ENCODE results near the gene INSR.
"Not testable (repeated sequence)": the region's sequence is repeated elsewhere in the genome, so short reads cannot be mapped to it uniquely, and the experiment has no call there.

Gene INSR

DNA sequence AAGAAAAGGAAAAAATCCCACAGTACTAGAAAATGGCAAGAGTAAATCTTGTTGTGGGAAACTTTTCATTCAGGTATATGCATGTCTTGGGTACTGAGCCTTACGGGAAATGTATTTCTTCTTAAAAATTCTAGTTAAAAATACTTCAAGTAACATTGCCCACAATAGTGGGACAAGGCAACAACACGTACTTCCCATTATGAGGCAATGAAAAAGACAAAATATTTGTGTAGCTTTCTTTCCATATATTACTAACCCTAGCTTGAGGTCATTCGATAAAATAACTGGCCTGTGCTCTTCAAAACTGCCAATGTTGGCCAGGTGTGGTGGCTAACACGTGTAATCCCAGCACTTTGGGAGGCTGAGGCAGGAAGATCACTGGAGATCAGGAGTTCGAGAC is 99.2 kb downstream of the INSR start:
- DNase-seq (ENCODE audit: low spot score), result no peak

DNA sequence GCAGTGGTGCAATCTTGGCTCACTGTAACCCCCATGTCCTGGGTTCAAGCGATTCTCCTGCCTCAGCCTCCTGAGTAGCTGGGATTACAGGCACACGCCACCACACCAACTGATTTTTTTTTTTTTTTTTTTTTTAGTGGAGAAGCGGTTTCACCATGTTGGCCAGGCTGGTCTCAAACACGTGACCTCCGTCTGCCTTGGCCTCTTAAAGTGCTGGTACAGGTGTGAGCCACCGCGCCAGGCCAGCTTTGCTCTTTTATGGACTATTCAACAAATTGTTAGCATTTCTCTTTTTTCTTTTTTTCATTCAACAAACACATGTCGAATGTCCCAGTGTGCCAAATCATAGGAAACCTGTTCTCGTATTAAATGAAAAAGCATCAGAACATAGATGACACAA is 99.6 kb downstream of the INSR start:
- no peak for DNase-seq (ENCODE audit: low spot score)

DNA sequence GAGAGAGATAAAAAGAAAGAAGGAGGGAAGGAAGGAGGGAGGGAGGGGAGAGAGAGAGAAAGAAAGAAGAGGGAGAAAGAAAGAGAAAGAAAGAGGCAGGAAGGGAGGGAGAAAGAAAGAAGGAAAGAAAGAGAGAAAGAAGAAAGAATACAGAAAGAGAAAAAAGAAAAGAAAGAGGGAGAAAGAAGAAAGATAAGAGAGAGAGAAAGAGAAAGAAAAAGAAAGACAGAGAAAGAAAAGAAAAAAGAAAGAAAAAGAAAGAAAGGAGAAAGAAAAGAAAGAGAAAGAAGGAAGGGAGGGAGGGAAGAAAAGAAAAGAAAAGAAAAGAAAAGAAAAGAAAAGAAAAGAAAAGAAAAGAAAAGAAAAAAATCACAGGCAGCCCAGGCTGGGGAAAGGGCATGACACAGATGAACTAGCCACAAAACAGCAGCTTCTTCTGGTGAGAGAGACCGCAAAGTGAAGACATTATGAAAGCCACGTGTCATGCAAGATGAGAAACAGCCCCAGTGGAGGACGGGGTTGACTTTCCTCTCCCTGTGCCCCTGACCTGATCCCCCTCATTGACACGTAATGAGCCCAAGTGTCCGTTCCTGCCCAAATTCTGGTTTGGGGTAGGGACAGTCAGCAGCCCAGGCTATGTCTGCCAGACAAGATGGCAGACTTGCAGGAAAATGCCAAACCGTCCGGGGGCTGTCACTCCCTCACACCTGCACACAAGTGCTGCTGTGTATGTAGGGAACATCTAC is 102.1 kb downstream of the INSR start:
- DNase-seq (ENCODE audit: low spot score), result no peak

DNA sequence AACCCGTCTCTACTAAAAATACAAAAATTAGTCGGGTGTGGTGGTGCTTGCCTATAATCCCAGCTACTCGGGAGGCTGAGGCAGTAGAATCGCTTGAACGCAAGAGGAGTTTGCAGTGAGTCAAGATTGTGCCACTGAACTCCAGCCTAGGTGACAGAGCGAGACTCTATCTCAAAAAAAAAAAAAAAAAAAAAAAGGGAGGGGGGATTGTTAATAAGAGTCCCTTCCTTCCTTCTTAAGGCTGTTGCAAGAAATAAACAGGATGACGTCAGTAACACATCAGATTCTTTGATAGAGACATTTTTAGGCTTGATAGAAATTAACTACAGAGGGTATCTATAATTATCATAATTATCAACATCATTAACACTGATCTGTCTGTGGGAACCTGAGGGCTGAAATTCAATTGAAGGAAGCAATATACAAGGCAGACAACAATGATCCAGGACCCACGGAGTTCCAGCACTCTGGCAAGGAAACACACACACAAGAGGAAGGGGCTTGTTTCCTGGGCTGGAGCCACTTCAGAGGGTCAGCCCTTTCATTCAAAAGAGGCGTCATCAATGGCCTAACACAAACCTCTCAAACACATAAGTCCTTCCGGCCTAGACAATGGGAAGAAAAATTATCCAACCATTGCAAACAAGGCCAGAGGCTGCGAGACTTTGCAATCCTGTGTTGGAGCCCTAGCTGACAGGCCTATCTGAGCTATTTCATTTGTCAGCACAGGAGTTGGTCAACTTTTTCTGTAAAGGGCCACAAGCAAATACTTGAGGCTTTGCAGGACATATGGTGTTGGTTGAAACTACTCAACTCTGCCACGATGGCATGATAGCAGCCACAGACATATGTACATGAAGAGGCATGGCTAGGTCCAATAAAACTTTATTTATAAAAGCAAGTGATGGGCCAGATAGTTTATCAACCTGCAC is 105.2 kb downstream of the INSR start:
- DNase-seq (ENCODE audit: low spot score), result no peak

DNA sequence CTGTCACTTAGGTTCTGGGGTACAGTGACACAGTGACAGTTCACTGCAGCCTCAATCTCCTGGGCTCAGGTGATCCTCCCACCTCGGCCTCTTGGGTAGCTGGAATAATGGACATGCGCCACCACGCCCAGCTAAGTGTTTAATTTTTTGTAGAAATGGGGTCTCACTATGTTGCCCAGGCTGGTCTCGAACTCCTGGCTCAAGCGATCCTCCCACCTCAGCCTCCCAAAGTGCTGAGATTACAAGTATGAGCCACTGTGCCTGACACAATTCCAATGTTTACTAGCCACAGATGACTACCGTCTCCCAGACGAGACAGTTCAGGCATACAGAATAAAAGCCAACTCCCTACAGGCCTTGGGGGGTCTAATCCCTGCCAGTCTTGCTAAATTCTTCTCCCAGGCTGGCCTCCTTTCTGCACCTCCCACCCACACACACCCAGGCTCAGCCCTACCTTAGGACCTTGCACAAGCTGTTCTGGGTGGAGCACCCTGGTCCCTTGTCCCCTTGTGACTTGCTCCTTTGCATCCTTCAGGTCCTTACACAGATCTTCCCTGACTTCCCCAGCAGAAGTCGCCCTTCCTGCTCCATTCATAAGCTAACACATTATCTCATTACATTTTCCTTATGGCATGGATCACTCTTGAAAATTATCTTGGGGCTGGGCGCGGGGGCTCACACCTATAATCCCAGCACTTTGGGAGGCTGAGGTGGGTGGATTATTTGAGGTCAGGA is 106.4 kb downstream of the INSR start:
- no peak for DNase-seq (ENCODE audit: low spot score)

DNA sequence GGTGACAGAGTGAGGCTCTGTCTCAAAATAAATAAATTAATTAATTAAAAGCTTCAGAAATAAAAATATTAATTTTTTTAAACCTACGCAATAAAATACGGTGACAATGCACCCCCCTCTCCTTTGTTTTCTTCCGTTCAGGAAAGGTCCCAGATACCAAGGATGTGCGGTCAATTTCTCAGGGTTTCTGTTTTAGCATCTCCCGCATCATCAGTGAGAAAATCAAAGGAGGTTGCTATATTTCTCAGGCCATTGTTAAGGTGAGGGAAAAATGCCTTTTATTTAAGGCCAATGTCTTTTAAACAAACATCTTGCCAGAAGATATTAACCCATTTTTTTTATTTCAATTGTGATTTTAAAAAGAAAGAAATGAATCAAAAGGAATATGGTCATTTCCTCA is 111.7 kb downstream of the INSR start:
- DNase-seq (ENCODE audit: low spot score), result no peak

DNA sequence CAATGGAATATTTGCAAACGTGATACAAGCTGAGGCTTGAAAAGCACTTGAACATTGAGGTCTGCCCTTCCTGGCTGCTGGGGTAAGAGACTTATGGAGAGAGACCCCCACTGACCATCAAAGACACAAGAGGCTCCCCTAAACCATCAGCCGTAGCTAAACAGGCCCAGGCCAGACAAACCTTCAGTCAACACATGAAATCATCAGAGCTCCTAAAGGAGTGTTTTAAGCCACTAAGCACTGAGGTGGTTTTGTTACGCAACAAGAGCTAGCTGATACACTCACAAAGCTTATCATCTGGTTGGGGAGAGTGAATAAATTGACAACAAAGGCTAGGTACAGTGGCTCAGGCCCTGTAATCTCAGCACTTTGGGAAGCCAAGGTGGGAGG is 114.3 kb downstream of the INSR start:
- DNase-seq (ENCODE audit: low spot score), result no peak

DNA sequence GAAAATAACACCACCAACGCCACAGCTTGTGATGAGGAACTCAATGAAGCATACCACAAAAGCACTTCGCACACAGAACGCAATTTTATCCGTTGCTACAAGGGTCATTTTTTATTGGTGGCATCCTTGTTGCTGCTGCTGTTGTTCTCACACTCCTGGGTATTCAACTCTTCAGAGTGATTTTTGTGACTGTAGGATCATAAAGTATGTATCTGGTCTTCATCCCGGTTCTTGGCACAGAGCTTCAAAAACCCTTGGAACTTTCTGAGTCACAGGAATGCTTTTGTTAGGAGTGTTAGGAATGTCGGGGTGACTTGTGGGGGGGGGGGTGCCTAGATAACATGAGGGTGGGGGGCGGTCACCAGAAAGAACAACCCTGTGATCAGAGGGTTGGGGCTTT is 116.3 kb downstream of the INSR start:
- no peak for DNase-seq (ENCODE audit: low spot score)

DNA sequence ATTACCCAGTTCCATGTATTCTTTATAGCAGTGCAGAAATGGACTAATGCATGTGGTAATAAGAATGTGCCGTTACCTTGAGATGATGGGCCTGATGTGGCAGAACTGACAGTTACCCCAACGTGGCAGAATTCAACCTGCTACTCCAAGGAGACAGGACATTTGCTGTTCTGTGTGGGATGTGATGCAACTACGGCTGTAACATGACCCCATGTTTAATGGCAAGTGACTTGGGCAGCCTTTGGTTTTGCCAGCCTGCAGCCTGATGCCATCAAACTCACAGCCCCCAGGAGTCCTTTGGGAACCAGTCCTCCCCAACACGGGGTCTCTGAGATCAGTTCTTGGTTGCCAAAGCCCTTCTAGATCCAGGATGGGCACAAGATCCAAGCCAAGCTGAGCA is 117.4 kb downstream of the INSR start:
- DNase-seq (ENCODE audit: low spot score), result no peak

DNA sequence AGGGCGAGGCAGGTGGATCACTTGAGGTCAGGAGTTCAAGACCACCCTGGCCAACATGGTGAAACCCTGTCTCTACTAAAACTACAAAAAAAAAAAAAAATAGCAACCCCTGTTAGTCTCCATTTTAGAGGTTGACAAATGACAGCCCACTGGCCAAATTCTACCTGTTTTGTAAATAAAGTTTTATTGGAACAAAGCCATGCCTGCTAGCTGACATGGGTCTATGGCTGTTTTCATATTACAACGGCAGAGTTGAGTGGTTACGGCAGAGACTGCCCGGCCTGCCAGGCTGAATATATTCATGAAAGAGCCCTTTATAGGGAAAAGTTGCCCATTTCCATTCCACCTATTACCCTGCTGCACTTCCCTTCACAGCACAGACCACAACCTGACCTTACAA is 121.4 kb downstream of the INSR start:
- no peak for DNase-seq (ENCODE audit: low spot score)

DNA sequence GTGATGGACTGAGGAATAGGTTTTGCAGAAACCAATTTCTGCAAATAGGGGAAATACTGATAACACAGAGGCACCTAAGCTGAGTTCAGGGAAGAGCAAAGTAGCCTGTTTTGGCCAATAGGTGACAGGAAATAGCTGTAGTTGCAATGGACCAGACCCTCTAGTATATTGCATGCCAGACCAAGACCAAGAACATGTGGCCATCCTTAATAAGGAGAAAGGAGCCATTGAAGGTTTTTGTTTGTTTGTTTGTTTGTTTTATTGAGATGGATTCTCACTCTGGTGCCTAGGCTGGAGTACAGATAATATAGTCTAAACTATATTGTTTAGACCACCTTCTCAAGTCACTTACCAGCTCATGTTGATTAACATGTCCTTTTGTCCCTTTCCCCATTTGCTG is 123.2 kb downstream of the INSR start:
- no peak for DNase-seq (ENCODE audit: low spot score)

DNA sequence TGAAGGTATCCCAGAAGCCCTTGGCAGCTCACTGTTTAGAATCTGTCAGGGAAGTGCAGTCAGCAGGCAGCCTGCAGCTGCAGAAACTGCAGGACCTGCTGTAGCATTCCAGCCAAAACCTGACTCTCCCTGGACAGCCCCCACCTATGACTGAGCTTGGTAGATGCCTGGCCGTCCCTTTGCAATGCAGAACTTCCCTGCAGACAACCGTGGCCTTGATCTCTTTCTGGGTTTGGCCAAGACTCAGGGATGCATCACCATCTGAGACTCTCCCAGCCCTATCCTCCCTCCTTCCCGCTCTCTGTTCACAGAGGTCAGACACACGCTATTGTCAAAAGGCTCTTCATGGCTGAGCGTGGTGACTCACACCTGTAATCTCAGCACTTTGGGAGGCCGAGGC is 125.3 kb downstream of the INSR start:
- no peak for DNase-seq (ENCODE audit: low spot score)

DNA sequence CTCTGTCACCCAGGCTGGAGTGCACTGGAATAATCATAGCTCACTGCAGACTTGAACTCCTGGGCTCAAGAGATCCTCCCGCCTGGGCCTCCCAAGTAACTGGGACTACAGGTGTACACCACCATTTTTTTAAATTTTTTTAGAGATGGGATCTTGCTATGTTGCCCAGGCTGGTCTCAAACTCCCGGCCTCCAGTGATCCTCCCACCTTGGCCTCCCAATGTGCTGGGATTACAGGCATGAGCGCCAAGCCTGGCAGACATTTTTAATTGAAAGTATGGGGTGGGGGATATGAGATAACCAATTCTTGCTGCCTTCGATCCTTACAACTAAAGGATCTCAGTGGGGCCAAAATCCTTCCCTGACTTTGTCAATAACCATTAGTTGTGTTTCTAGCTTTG is 132.9 kb downstream of the INSR start:
- DNase-seq (ENCODE audit: low spot score), result no peak

DNA sequence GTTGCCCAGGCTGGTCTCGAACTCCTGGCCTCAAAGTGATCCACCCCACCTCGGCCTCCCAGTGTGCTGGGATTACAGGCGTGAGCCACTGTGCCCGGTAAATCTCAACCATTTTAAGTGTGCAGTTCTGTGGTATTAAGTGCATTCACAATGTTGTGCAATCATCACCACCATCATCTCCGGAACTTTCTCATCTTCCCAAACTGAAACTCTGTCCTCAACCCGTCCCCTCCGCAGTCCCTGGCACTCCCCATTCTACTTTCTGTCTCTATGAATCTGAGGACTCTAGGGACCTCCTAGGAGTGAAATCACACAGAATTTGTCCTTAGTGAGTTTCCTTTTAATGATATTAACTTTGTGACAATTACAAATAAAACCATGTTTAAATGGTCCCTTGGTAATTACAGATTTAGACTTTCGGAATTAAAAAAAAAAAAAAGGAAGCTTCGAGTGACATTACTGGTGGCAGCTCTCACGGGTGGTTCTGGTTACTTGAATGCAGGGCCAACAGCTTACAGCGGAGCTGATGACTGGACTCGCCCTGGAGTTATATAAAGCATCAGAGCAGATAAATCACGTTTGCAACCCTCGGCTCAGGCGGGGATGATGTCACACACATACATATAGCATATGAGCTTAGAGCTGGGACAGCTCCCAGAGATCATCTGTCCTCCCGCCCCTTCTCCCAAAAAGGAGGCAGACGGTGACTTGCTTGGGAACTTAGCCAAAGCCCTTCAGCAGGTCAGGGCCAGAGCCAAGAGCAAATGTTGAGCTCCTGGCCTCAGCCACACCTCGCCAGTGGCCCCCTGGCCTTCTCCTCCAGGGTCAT is 134.9 kb downstream of the INSR start:
- no peak for DNase-seq (ENCODE audit: low spot score)

DNA sequence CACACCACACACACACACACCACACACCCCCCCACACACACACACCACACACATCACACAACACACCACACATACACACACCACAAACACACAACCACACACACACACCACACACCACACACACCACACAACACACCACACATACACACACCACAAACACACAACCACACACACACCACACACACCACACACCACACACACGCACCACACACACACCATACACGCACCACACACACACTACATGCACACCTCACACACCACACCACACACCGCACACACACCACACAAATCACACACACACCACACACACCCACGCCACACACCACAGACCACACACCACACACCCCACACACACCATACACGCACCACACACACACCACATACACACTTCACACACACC is 141.2 kb downstream of the INSR start:
- no peak for DNase-seq (ENCODE audit: low spot score)

DNA sequence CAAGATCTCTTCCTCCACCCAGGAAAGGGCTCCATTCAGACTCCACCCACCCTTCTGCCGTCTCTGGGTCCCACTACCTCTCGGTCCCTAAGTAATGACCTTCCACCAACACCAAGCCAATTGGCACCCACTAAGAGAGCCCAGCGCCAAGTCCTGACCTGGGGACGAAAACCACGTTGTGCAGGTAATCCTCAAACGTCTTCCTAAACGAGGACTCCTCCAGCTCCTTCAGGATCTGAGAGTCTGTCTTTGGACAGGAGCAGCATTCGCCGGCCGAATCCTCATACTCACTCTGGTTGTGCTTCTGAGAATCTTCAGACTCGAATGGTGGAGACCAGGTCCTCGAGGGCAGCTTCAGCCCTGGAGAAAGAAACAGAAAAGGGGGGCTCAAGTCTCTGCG is 141.6 kb downstream of the INSR start:
- DNase-seq (ENCODE audit: low spot score), result no peak

DNA sequence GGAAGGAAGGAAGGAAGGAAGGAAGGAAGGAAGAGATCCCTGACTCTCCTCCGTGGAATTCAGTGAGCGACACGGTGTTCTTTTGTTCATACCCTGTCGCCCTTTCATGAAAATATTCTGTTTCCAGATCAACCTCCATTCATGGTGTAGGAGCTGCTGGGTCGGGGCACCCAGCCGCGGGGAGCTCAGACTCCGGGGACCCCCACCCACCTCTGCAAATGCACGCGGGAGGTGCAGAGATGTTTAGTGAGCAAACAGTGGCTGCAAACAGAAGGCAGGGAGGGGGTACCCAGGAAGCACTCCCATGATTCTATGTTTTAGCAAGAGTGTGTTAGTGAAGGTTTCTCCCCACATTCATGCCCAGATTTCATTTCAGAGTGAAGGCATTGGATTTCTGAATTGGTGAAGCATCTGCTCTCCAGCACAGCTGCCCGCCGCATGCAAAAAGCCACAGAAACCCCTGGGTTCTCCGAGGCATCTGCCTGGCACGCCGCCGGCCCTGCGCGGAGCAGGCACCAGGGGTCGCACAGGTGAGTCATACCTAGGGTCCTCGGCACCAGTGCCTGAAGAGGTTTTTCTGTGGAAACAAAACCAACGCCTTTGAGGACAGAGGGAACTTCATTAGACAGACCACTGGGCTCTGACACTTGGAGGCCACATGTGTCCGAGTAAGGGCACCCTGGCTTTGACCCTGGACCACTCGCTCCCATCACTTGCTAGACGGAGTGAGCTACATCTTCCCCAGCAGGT is 144.1 kb downstream of the INSR start:
- DNase-seq (ENCODE audit: low spot score), result no peak

DNA sequence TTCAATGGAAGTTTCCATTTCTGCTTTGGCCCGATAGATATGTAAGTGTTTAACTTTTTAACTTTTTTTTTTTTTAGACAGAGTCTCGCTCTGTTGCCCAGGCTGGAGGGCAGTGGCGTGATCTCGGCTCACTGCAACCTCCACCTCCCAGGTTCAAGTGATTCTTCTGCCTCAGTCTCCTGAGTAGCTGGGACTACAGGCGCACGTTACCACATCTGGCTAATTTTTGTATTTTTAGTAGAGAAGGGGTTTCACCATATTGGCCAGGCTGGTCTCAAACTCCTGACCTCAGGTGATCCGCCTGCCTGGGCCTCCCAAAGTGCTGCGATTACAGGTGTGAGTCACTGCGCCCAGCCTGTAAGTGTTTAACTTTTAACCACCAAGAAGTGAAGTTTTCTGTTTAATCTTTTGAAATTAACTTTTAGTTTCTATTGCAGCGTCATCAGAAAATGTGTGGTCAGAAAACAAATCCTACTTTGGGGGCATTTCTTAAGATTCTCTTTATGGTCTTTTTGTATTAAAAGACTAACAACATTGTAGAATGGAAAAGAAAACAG is 147.0 kb downstream of the INSR start:
- DNase-seq (ENCODE audit: low spot score), result not testable (repeated sequence)

DNA sequence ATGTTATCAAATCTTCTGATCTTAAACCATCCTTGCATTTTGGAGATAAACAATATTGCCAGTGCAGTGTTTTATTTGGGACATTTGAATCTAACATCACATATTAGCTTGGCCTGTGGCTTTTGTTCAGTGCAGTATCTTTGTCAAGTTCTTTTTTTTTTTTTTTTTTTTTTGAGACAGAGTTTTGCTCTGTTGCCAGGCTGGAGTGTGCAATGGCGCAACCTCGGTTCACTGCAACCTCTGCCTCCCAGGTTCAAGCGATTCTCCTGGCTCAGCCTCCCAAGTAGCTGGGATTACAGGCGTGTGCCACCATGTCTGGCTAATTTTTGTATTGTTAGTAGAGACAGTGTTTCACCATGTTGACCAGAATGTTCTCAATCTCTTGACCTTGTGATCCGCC is 148.1 kb downstream of the INSR start:
- DNase-seq (ENCODE audit: low spot score), result not testable (repeated sequence)

DNA sequence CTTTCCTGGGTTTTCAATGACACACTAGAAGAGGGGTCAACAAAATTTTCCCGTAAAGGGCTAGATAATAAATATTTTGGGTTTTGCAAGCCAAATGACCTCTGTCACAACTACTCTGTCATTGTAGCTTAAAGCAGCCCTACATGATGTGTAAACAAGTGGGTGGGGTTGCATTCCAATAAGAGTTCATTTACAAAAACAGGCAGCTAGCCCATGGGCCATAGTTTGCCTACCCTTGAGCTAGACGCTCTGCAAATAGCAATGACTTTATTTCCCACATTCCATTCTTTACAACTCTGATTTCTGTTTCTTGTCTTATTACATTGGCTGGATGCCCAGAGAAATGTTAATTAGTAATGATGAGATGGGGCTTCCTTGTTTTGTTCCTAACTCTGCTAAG is 148.7 kb downstream of the INSR start:
- no peak for DNase-seq (ENCODE audit: low spot score)

DNA sequence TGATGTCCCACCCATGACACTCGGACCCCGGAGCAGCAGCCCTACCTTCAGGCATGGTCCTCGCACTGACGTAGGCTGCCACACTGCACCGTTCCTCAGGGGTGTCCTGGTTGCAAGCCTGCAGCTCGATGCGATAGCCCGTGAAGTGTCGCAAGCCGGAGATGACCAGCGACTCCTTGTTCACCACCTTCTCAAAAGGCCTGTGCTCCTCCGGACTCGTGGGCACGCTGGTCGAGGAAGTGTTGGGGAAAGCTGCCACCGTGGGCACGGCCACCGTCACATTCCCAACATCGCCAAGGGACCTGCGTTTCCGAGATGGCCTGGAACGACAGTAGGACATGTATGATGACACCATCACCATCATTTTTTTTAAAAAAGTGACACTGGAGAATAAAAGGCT is 151.4 kb downstream of the INSR start:
- DNase-seq (ENCODE audit: low spot score), result no peak
